Lower leg skin (tissue), 4 donors: ENCODE data around the gene HERPUD2. TPM values are rescaled to one million over a fixed set of nuclear protein-coding genes. Genes with fewer than 3 reads are reported as not detected.

ENCODE experiments used
- DNase-seq, 2 donors: peaks; one replicate each; pipeline ENCODE4 v3.0.0-alpha.2; 2019; ENCODE audit warnings: low spot score in 2 of 2
- H3K4me3 ChIP-seq: fragments of 200-600 bp; sonication (generic); 2 replicates; pipeline ENCODE4 v1.5.1; 2017; ENCODE audit warnings: mild to moderate bottlenecking, low read depth; ENCODE audit not compliant: poor library complexity, severe bottlenecking
- POLR2A ChIP-seq, 2 donors: fragments of 450-650 bp; IDR thresholded peaks; one replicate each; pipeline ENCODE4 v1.6.1; 2016 to 2017; ENCODE audit warnings: antibody characterized with exemption in 2 of 2, mild to moderate bottlenecking in 1 of 2, moderate library complexity in 1 of 2
- WGBS, 2 donors: methylation state at CpG; one replicate each; pipeline ENCODE4 v1.1.5; 2018; 5-methylcytosine and 5-hydroxymethylcytosine counted together
- intact Hi-C: fragments of 100-400 bp; cut with DNase I; formaldehyde crosslinking; loops from one replicate; pipeline ENCODE4 v1.15.0; 2023; ENCODE audit warnings: low total_unique reads
- total RNA-seq, 4 donors: library from RNA; depleted of rRNA; stranded (reverse); fragments of >200 nt; gene quantifications; one replicate each; pipeline ENCODE4 v1.1.0, GENCODE V29; 2016
- TF ChIP-seq, protein P1 (sequence below), 3 donors: fragments of 450-650 bp; IDR thresholded peaks; one replicate each; pipeline ENCODE4 v1.5.1; 2016; ENCODE audit warnings: antibody characterized with exemption in 3 of 3, mild to moderate bottlenecking in 3 of 3, moderate library complexity in 2 of 3

HERPUD2 gene
- total RNA-seq, 4 donors from 2014 or later = 24.8 to 44.1 (median 39.3) TPM

DNA sequence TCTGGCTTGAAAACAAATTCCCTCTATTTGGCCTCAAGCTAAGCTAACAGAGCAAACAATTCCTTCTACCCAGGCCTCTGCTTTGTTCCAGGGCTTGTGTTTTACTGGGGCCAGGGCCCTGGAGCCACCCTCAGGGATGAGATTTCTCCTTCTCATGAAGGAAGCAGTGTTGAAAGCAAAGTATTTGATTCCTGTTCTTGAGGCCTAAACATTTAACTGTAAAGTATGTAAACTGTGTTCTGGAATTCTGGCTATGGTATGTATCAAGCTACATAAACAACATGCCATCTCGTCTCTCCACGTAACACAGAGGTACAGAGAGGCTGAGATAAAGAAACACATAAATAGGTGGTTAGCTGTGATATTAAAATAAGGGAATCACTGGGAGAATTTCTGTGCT is 81.8 kb downstream of the HERPUD2 start:
- TF ChIP-seq, protein P1, sequence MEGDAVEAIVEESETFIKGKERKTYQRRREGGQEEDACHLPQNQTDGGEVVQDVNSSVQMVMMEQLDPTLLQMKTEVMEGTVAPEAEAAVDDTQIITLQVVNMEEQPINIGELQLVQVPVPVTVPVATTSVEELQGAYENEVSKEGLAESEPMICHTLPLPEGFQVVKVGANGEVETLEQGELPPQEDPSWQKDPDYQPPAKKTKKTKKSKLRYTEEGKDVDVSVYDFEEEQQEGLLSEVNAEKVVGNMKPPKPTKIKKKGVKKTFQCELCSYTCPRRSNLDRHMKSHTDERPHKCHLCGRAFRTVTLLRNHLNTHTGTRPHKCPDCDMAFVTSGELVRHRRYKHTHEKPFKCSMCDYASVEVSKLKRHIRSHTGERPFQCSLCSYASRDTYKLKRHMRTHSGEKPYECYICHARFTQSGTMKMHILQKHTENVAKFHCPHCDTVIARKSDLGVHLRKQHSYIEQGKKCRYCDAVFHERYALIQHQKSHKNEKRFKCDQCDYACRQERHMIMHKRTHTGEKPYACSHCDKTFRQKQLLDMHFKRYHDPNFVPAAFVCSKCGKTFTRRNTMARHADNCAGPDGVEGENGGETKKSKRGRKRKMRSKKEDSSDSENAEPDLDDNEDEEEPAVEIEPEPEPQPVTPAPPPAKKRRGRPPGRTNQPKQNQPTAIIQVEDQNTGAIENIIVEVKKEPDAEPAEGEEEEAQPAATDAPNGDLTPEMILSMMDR (IDR thresholded peaks at IDR 0.05) = no peak
- TF ChIP-seq POLR2A (IDR thresholded peaks at IDR 0.05) = no peak
- intact Hi-C loops = no loop called here
- no peak overlapping the region for H3K4me3 ChIP-seq
- DNase-seq = no peak
- 87 to 95% methylated on average over 2 of the region's 2 CpGs for WGBS, 2 donors

DNA sequence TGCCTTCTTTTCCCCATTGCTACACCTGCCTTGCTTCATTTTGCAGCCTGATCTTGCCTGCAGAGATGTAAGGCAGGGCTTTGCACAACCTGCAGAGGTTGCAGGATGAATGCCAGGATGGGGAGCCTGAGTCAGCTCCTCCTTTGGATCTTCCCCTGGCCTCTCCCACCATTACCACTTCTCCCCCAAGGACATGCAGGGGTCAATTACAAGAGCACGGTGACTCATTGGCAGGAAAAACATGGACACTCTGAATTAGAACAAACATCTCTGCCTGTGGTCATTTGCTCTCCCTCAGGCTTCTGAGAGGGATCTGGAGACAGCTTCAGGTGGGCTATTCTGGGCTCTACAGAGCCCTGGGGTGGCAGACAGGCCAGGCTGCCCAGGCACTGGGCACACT is 89.2 kb downstream of the HERPUD2 start:
- intact Hi-C loops = no loop called here
- 69 to 70% methylated on average over 1 of the region's 1 CpG for WGBS, 2 donors
- TF ChIP-seq POLR2A (IDR thresholded peaks at IDR 0.05) = no peak
- TF ChIP-seq, protein P1 (IDR thresholded peaks at IDR 0.05) = no peak
- no peak overlapping the region for H3K4me3 ChIP-seq
- no peak for DNase-seq

DNA sequence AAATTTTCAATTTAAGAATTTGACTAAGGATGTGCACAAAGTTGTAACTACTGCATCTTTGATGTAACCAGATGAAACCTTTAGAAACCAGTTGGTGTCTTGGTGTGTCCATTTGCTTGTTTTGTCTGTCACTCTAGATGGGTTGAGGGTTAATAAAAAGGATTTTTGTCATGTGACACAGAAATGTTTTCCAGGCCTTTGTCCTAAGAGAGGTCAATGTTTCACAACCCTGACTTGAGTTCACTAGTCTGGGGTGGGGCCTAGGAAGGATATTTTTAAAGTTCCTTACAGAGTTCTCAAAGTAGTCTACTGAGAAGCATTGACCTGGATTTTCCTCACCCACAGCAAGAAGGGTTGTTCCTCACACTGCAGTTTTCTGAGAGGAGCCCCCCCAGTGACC is 90.3 kb downstream of the HERPUD2 start:
- no peak overlapping the region for H3K4me3 ChIP-seq
- intact Hi-C loops = no loop called here
- TF ChIP-seq, protein P1 (IDR thresholded peaks at IDR 0.05) = no peak
- no peak for TF ChIP-seq POLR2A (IDR thresholded peaks at IDR 0.05)
- DNase-seq = no peak

DNA sequence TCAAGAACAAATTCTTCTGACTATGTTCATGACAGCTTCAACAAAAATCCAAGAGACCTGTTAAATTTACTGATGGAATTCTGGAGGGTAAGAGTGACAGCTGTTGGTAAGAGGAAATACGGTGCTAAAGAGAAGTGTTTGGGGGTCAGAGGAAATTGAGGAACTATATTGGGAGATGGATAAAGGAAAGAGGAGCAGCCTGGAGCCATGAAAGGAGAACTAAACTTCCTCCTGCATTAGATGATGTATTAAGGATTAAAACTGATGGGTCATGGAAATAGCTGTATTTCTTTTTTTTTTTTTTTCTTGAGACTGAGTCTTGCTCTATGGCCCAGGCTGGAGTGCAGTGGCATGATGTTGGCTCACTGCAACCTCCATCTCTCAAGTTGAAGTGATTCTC is 95.3 kb downstream of the HERPUD2 start:
- 76 to 83% methylated on average over 1 of the region's 1 CpG for WGBS, 2 donors
- DNase-seq = no peak
- TF ChIP-seq, protein P1 (IDR thresholded peaks at IDR 0.05) = no peak
- TF ChIP-seq POLR2A (IDR thresholded peaks at IDR 0.05) = no peak
- no peak overlapping the region for H3K4me3 ChIP-seq
- intact Hi-C loops = no loop called here

DNA sequence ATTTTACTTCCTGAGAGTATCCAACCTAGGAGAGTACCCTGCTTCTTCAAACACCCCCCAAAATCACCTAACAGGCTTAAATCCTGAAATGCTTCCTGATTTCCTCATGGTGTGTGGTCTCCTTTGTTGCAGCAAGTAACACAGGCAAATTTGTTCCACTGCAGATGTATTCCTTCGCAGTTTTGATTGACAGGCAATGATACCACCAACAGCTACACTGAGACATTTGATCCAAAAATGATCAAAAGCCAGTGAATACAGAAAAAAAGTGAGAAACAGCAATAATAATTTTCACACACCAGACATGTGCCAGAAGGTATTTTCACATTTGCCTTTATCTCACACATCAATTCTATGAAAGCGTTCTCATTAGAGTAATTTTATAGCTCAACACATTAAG is 95.9 kb downstream of the HERPUD2 start:
- intact Hi-C loops = no loop called here
- 45 to 87% methylated on average over 2 of the region's 2 CpGs for WGBS, 2 donors
- no peak for DNase-seq
- H3K4me3 ChIP-seq = no peak overlapping the region
- TF ChIP-seq POLR2A (IDR thresholded peaks at IDR 0.05) = no peak

DNA sequence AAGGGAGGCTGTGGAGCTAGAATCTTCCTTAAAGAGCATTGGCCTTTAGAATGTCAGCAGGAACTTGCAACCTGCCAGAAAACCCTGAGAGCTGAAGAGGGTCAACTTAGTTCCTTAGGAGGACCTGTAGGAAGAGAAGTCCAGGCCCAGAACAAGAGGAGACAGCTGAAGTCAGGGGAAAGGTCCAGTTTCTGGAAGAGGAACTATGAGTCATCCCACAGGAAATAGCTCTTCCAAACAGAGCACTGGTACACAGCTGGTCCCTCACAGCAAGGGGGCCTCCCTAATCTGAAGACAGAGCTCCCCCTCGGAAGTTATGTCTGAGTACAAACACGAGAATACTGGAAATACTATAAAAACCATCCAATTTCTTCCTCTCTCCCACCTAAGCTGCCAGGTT is 98.9 kb downstream of the HERPUD2 start:
- 50 to 69% methylated on average over 2 of the region's 2 CpGs for WGBS, 2 donors
- TF ChIP-seq, protein P1 (IDR thresholded peaks at IDR 0.05) = no peak
- no peak for TF ChIP-seq POLR2A (IDR thresholded peaks at IDR 0.05)
- intact Hi-C loops = no loop called here
- DNase-seq = no peak
- no peak overlapping the region for H3K4me3 ChIP-seq
